GOT3 (cell line): ENCODE data around the gene YTHDC1.

Experiments used
- DNase-seq: peaks from one replicate; lab custom pipeline; 2025; ENCODE audit warnings: mixed read lengths; lab: John Stamatoyannopoulos, UW

The YTHDC1 gene

GRCh38 chr4:68358988-68359387 is 9.1 kb upstream of the YTHDC1 start:
- DNase-seq = no peak

- no peak for DNase-seq
These were observed 2.9 kb upstream of the YTHDC1 start for GRCh38 chr4:68352791-68353190.

GRCh38 chr4:68349279-68349648 is 626 bp downstream of the YTHDC1 start:
- DNase-seq = no peak

- DNase-seq = no peak
These were observed 1.3 kb downstream of the YTHDC1 start for GRCh38 chr4:68348577-68348976.

GRCh38 chr4:68347845-68348244 is 2.0 kb downstream of the YTHDC1 start:
- DNase-seq = no peak

GRCh38 chr4:68346461-68346860 is 3.4 kb downstream of the YTHDC1 start:
- no peak for DNase-seq

GRCh38 chr4:68344785-68345184 is 5.1 kb downstream of the YTHDC1 start:
- DNase-seq = no peak

GRCh38 chr4:68344049-68344448 is 5.8 kb downstream of the YTHDC1 start:
- no peak for DNase-seq

GRCh38 chr4:68342134-68342533 is 7.8 kb downstream of the YTHDC1 start:
- DNase-seq = no peak

GRCh38 chr4:68338625-68339024 is 11.3 kb downstream of the YTHDC1 start:
- no peak for DNase-seq

GRCh38 chr4:68337522-68337921 is 12.4 kb downstream of the YTHDC1 start:
- no peak for DNase-seq

- no peak for DNase-seq
These were observed 12.9 kb downstream of the YTHDC1 start for GRCh38 chr4:68337004-68337403.

GRCh38 chr4:68336530-68336929 is 13.4 kb downstream of the YTHDC1 start:
- no peak for DNase-seq

GRCh38 chr4:68326141-68326540 is 23.7 kb downstream of the YTHDC1 start:
- no peak for DNase-seq

- no peak for DNase-seq
These were observed 25.2 kb downstream of the YTHDC1 start for GRCh38 chr4:68324519-68325262.

- no peak for DNase-seq
These were observed 30.9 kb downstream of the YTHDC1 start for GRCh38 chr4:68319040-68319439.

- DNase-seq = no peak
These were observed 33.5 kb downstream of the YTHDC1 start for GRCh38 chr4:68316193-68316969.

- DNase-seq = no peak
These were observed 39.1 kb downstream of the YTHDC1 start for GRCh38 chr4:68310651-68311247.

- DNase-seq = no peak
These were observed 45.2 kb downstream of the YTHDC1 start for GRCh38 chr4:68304731-68305130.

- no peak for DNase-seq
These were observed 50.1 kb downstream of the YTHDC1 start for GRCh38 chr4:68299492-68300457.

GRCh38 chr4:68297137-68297536 is 52.8 kb downstream of the YTHDC1 start:
- no peak for DNase-seq

GRCh38 chr4:68291256-68291655 is 58.6 kb downstream of the YTHDC1 start:
- no peak for DNase-seq
